HepG2 (cell line): ENCODE results near the gene ERC1. TPM values are rescaled to one million over a fixed set of nuclear protein-coding genes. Genes with fewer than 3 reads are reported as not detected.

Source experiments
- ATAC-seq: fragments of 200-7000 bp; cut with Tn5 transposase; 3 replicates; pipeline ENCODE4 v1.9.1; 2020; ENCODE audit warnings: mild to moderate bottlenecking, moderate library complexity
- BruUV-seq: library from RNA; stranded (reverse); fragments of 400-500 nt; replicated peaks from 2 replicates; lab custom pipeline; 2021; lab: Mats Ljungman, UMichigan
- CTCF ChIA-PET: fragments of 300-600 bp; formaldehyde crosslinking; extraction: SDS; loops from one replicate; lab custom pipeline; 2021; ENCODE audit warnings: low total read pairs, inconsistent platforms, low intra/inter-chr PET ratio; lab: Yijun Ruan, JAX
- POLR2A ChIA-PET: fragments of 350-600 bp; sonication (Branson Sonifier 250); formaldehyde crosslinking; loops from one replicate; lab custom pipeline; 2020; ENCODE audit warnings: antibody characterized with exemption, inconsistent platforms; lab: Yijun Ruan, JAX
- DNase-seq: peaks from one replicate; pipeline ENCODE4 v3.0.0-alpha.2; 2015; ENCODE audit warnings: low spot score
- FAIRE-seq: peaks from 3 replicates; lab custom pipeline; 2011; peaks lifted over from hg19 to GRCh38; lab: Jason Lieb, UNC
- H2AFZ ChIP-seq: one replicate; pipeline ENCODE4 v1.6.1; 2011; ENCODE audit warnings: low read length, inconsistent platforms
- H3K27ac ChIP-seq: fragments of 300-600 bp; 3 replicates; pipeline ENCODE4 v1.8.0; 2011; ENCODE audit warnings: mixed run types, mild to moderate bottlenecking, mixed read lengths, low read length, inconsistent platforms; ENCODE audit not compliant: insufficient read depth; ENCODE audit errors: extremely low read length
- H3K27me3 ChIP-seq, 2 experiments: fragments of 200-600 bp in 1 of 2; 2 replicates in 1 of 2; 3 replicates in 1 of 2; pipeline versions ENCODE4 v1.6.0 to v1.8.0; 2011; ENCODE audit warnings: low read length in 2 of 2, mild to moderate bottlenecking in 2 of 2, moderate library complexity in 2 of 2, inconsistent platforms in 1 of 2; ENCODE audit not compliant: insufficient read depth in 2 of 2, control insufficient read depth in 1 of 2
- H3K36me3 ChIP-seq, 2 experiments: fragments of 200-600 bp in 1 of 2; replicated peaks in 1 of 2; 2 replicates in 1 of 2; 3 replicates in 1 of 2; pipeline versions ENCODE4 v1.5.1 to v1.8.0; 2011; ENCODE audit warnings: low read length in 2 of 2, inconsistent platforms in 1 of 2; ENCODE audit not compliant: insufficient read depth in 2 of 2, control insufficient read depth in 1 of 2
- H3K4me1 ChIP-seq: 2 replicates; pipeline ENCODE4 v1.5.1; 2012; ENCODE audit warnings: low read length, inconsistent platforms; ENCODE audit not compliant: insufficient read depth
- H3K4me2 ChIP-seq: 2 replicates; pipeline ENCODE4 v1.6.0; 2011; ENCODE audit warnings: low read depth, low read length, inconsistent platforms
- H3K4me3 ChIP-seq, 3 experiments: fragments of 200-600 bp in 1 of 3; sonication (generic), shearing (Covaris generic) in 1 of 3; replicated peaks in 1 of 3; 2 replicates each; pipeline ENCODE4 v1.5.1; 2011 to 2016; ENCODE audit warnings: low read length in 3 of 3, inconsistent platforms in 2 of 3, low read depth in 2 of 3, mild to moderate bottlenecking in 2 of 3, control low read depth in 1 of 3, mixed read lengths in 1 of 3; ENCODE audit not compliant: insufficient read depth in 1 of 3
- H3K79me2 ChIP-seq: one replicate; pipeline ENCODE4 v1.6.1; 2011; ENCODE audit warnings: low read length, inconsistent platforms; ENCODE audit not compliant: insufficient read depth
- H3K9ac ChIP-seq: 2 replicates; pipeline ENCODE4 v1.6.0; 2011; ENCODE audit warnings: mild to moderate bottlenecking, low read depth, low read length, inconsistent platforms; ENCODE audit not compliant: insufficient read depth
- H3K9me3 ChIP-seq: 2 replicates; pipeline ENCODE4 v1.5.1; 2012; ENCODE audit warnings: mild to moderate bottlenecking, low read length
- H4K20me1 ChIP-seq: 2 replicates; pipeline ENCODE4 v1.6.0; 2011; ENCODE audit warnings: inconsistent platforms, mild to moderate bottlenecking, low read length, moderate library complexity; ENCODE audit not compliant: insufficient read depth
- CENPX ChIP-seq: sonication (generic); formaldehyde crosslinking; IDR thresholded peaks from 2 replicates; pipeline ENCODE4 v1.9.0; 2021; ENCODE audit warnings: mild to moderate bottlenecking, missing genetic modification reagents, moderate library complexity
- IRX3 ChIP-seq: sonication (generic); formaldehyde crosslinking; IDR thresholded peaks from 2 replicates; pipeline ENCODE4 v1.8.1; 2023; ENCODE audit warnings: mild to moderate bottlenecking, low read depth, missing genetic modification reagents, borderline replicate concordance
- MIXL1 ChIP-seq: IDR thresholded peaks from 2 replicates; pipeline ENCODE4 v1.6.1; 2016
- ZBTB26 ChIP-seq: IDR thresholded peaks from 2 replicates; pipeline ENCODE4 v1.6.1; 2016; ENCODE audit warnings: missing compliant biosample characterization, missing genetic modification reagents, borderline replicate concordance
- ZHX1 ChIP-seq: sonication (generic); formaldehyde crosslinking; IDR thresholded peaks from 2 replicates; pipeline ENCODE4 v1.8.1; 2022; ENCODE audit warnings: low read depth, mild to moderate bottlenecking, missing genetic modification reagents
- ZNF205 ChIP-seq: IDR thresholded peaks from 2 replicates; pipeline ENCODE4 v1.6.1; 2018; ENCODE audit warnings: missing biosample characterization, missing genetic modification reagents
- ZNF329 ChIP-seq: sonication (generic); formaldehyde crosslinking; IDR thresholded peaks from 2 replicates; pipeline ENCODE4 v1.9.0; 2021; ENCODE audit warnings: low read depth, mild to moderate bottlenecking, missing genetic modification reagents
- ZNF558 ChIP-seq: sonication (generic); formaldehyde crosslinking; IDR thresholded peaks from 2 replicates; pipeline ENCODE4 v1.9.0; 2022; ENCODE audit warnings: mild to moderate bottlenecking, missing genetic modification reagents, borderline replicate concordance
- ZNF710 ChIP-seq: sonication (generic); formaldehyde crosslinking; IDR thresholded peaks from 2 replicates; pipeline ENCODE4 v1.5.0; 2020; ENCODE audit warnings: mild to moderate bottlenecking, missing genetic modification reagents, borderline replicate concordance
- ZNF839 ChIP-seq: sonication (generic); formaldehyde crosslinking; IDR thresholded peaks from 2 replicates; pipeline ENCODE4 v1.4.0; 2020; ENCODE audit warnings: missing genetic modification reagents, mild to moderate bottlenecking, borderline replicate concordance
- ZNF883 ChIP-seq: sonication (generic); formaldehyde crosslinking; IDR thresholded peaks from 2 replicates; pipeline ENCODE4 v1.5.1; 2020; ENCODE audit warnings: mild to moderate bottlenecking, missing genetic modification reagents; ENCODE audit errors: not compliant biosample characterization
- WGBS: methylation state at CpG from one replicate; pipeline ENCODE4 v1.1.6; 2017; ENCODE audit warnings: low lambda C conversion rate; 5-methylcytosine and 5-hydroxymethylcytosine counted together
- in situ Hi-C: cut with HindIII; loops from 2 replicates; pipeline ENCODE4 v1.10.0; 2017; ENCODE audit warnings: low pct_unique_long_range_greater_than_20kb; ENCODE audit not compliant: extremely low pct_ligation_motif_present
- intact Hi-C: fragments of 100-400 bp; cut with micrococcal nuclease; formaldehyde crosslinking; loops from one replicate; pipeline ENCODE4 v1.10.0; 2022; ENCODE audit not compliant: unreplicated experiment
- polyA plus RNA-seq, 8 experiments: library from polyadenylated mRNA; depleted of rRNA in 3 of 8; stranded (reverse) in 7 of 8; unstranded in 1 of 8; fragments of >200 nt; fragmentation: Illumina TruSeq in 4 of 8; extraction: Trizol in 4 of 8; gene quantifications; 2 replicates each; pipeline versions ENCODE4 v1.2.1 to v1.2.3, GENCODE V29; 2011 to 2016; ENCODE audit warnings: low read depth in 4 of 8, missing spikeins in 1 of 8, mixed read lengths in 1 of 8; ENCODE audit not compliant: insufficient read depth in 1 of 8
- total RNA-seq, 5 experiments: library from RNA; depleted of rRNA; stranded (reverse); fragments of >200 nt; fragmentation: Illumina TruSeq; extraction: Trizol; gene quantifications; 2 replicates each; pipeline ENCODE4 v1.2.3, GENCODE V29; 2016; ENCODE audit warnings: low read depth in 1 of 5

The ERC1 gene
- total and polyA plus RNA-seq, 2 of the 13 experiments (the other 11 are each of a cell fraction or from before 2014, with no cell fraction given): 6.1 to 12.4 TPM

DNA sequence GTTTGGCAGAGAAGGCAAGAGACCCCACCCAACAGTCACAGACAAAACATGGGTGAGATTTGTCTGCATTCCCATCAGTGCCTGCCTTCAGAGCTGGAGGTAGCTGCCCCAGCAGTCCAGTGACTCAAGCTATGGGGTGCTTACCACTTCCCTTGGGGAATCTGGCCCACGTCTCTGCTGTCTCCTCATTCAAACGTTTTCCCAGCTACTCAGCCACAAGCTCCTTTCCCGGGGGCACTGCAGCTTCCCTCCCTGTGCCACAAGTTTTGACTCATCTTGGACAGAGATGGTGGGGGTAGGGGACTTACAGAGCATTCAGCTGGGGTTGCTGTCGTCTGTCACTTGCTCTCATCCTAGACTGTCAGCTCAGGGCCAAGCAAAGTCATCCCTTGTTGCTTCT, 536.8 kb downstream of the ERC1 start:
- no peak overlapping the region for H2AFZ ChIP-seq
- H3K27me3 ChIP-seq: peaks cover 13 to 57% of the 10 kb centered on the region in 2 experiments; a peak in 4 of 5 replicates
- H3K79me2 ChIP-seq: no peaks in the 10 kb centered on the region
- ATAC-seq (no peak), FAIRE-seq (no peak), DNase-seq (no peak)
- H3K36me3 ChIP-seq: no peaks in the 10 kb centered on the region
- no TSS peak for BruUV-seq
- no peak overlapping the region for H3K9ac ChIP-seq
- H3K4me1 ChIP-seq: 0 out of 2 replicates have a peak, but pooled peaks cover 7% of the 10 kb centered on the region
- H3K9me3 ChIP-seq: no peaks in the 10 kb centered on the region
- no peaks in the 10 kb centered on the region for H4K20me1 ChIP-seq
- in situ Hi-C loops: no loop called here
- H3K4me3 ChIP-seq: no peak overlapping the region
- POLR2A ChIA-PET: no interaction called here
- intact Hi-C loops: no loop called here
- WGBS: 5% methylated on average over 4 of the region's 4 CpGs
- H3K27ac ChIP-seq: no peak overlapping the region
- no peak overlapping the region for H3K4me2 ChIP-seq
- TF ChIP-seq ZNF883 (CRISPR knock-in tag) (no peak), IRX3 (CRISPR knock-in tag) (no peak), CENPX (no peak), ZBTB26 (CRISPR knock-in tag) (no peak), MIXL1 (CRISPR knock-in tag) (no peak), ZNF205 (no peak), ZNF839 (CRISPR knock-in tag) (no peak), ZNF329 (CRISPR knock-in tag) (no peak), ZNF710 (CRISPR knock-in tag) (no peak), ZNF558 (CRISPR knock-in tag) (no peak), ZHX1 (CRISPR knock-in tag) (no peak)
- CTCF ChIA-PET: no interaction called here
